Activated CD4-positive, alpha-beta T cell treated with anti-CD3 and anti-CD28 coated beads, Interleukin-2, amount 10 ng/mL, durations not matched to agents 7 days and 5 days (primary cell): Measurements from ENCODE around the gene ORAI1. TPM values are rescaled to one million over a fixed set of nuclear protein-coding genes. Genes with fewer than 3 reads are reported as not detected.

Experiments
- CTCF ChIA-PET: fragments of 350-600 bp; sonication (Branson Sonifier 250); formaldehyde crosslinking; loops from one replicate; lab custom pipeline; 2021; ENCODE audit warnings: antibody characterized with exemption; lab: Charles Lee
- POLR2A ChIA-PET: fragments of 350-600 bp; sonication (Branson Sonifier 250); formaldehyde crosslinking; loops from one replicate; lab custom pipeline; 2021; ENCODE audit warnings: antibody characterized with exemption; lab: Charles Lee
- DNase-seq: peaks from one replicate; pipeline ENCODE4 v3.0.0-alpha.2; 2020
- H3K27ac Mint-ChIP-seq: one replicate; pipeline ENCODE4 v1.8.0; 2021; ENCODE audit warnings: mild to moderate bottlenecking, moderate library complexity, mixed read lengths
- H3K27me3 Mint-ChIP-seq: one replicate; pipeline ENCODE4 v1.8.0; 2021; ENCODE audit warnings: mixed read lengths
- H3K36me3 Mint-ChIP-seq: one replicate; pipeline ENCODE4 v1.8.0; 2021; ENCODE audit warnings: low read depth, mixed read lengths
- H3K4me1 Mint-ChIP-seq: one replicate; pipeline ENCODE4 v1.8.0; 2021; ENCODE audit warnings: mixed read lengths
- H3K4me3 Mint-ChIP-seq: one replicate; pipeline ENCODE4 v1.8.0; 2021; ENCODE audit warnings: mild to moderate bottlenecking, moderate library complexity, mixed read lengths
- H3K9me3 Mint-ChIP-seq: one replicate; pipeline ENCODE4 v1.8.0; 2021; ENCODE audit warnings: mixed read lengths
- total RNA-seq, 2 experiments: library from RNA; stranded (reverse); gene quantifications; one replicate each; pipeline ENCODE4 v1.2.3, GENCODE V29; 2021

Gene ORAI1
- total RNA-seq: 10 to 100 TPM; 66.4 to 70.8 TPM

DNA sequence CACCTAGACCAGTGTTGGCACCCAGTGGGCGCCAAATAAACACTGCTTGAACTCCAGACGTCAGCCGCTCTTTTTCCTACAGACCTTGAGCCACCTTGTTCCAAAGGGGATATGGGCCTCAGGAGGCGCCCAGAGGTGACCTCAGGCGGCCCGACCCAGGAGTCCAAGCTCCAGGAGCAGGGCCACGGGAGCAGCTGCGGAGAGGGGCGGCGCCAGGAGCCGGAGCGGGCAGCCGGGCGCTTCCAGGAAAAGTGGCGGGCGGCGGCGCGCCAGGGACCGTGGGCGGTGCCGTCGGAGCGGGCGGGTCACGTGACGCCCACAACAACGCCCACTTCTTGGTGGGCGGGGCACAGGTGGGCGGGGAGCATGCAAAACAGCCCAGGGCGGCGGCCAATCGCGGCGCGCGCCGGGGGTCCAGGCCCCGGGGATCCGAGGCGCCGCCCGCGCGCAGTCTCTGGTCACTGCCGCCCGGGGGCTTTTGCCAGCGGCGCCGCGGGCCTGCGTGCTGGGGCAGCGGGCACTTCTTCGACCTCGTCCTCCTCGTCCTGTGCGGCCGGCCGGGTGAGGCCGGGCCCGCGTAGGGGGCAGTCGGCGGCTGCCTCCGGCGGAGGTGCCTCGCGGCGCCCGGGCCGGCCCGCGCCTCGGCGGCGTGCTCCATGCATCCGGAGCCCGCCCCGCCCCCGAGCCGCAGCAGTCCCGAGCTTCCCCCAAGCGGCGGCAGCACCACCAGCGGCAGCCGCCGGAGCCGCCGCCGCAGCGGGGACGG is at the start of gene ORAI1:
Gene ORAI1 (plus strand): TSS at position 444 of the 766 bp plus-strand sequence.
- Mint-ChIP-seq H3K9me3 (no peaks in the 10 kb centered on the region), H3K27ac (peak within 1 kb of the TSS; percentile 94), H3K4me1 (peaks cover 49% of the 10 kb centered on the region), H3K36me3 (peaks cover 38% of the 10 kb centered on the region), H3K4me3 (peak within 1 kb of the TSS; percentile 97), H3K27me3 (no peaks in the 10 kb centered on the region)
- CTCF ChIA-PET: interaction anchor here (0.8 to 2.8 kb wide), 17 partner anchors 9 to 161 kb away, joined by 3 to 16 read pairs (median 5); no protein-coding TSS in a partner anchor
- peak; percentile 96 for DNase-seq
- POLR2A ChIA-PET: interaction anchor here (0.6 to 0.9 kb wide), 5 partner anchors 9 to 152 kb away, joined by 3 to 7 read pairs (median 3); no protein-coding TSS in a partner anchor

GRCh38 chr12:121576851-121577391 is 49.4 kb upstream of the ORAI1 start:
- peaks cover 36% of the 10 kb centered on the region for H3K36me3 Mint-ChIP-seq
- ChIA-PET CTCF (interaction anchor here (1.0 to 1.8 kb wide), 5 partner anchors 21 to 217 kb away, joined by 3 to 6 read pairs (median 4); partner anchors contain the start of gene RHOF), POLR2A (no interaction called here)
- no peak for DNase-seq
- H3K27ac Mint-ChIP-seq: peak overlapping the region; percentile 66
- H3K27me3 Mint-ChIP-seq: no peaks in the 10 kb centered on the region
- peak overlapping the region; percentile 55 for H3K4me3 Mint-ChIP-seq
- peaks cover 26% of the 10 kb centered on the region for H3K4me1 Mint-ChIP-seq
- H3K9me3 Mint-ChIP-seq: no peaks in the 10 kb centered on the region

DNA sequence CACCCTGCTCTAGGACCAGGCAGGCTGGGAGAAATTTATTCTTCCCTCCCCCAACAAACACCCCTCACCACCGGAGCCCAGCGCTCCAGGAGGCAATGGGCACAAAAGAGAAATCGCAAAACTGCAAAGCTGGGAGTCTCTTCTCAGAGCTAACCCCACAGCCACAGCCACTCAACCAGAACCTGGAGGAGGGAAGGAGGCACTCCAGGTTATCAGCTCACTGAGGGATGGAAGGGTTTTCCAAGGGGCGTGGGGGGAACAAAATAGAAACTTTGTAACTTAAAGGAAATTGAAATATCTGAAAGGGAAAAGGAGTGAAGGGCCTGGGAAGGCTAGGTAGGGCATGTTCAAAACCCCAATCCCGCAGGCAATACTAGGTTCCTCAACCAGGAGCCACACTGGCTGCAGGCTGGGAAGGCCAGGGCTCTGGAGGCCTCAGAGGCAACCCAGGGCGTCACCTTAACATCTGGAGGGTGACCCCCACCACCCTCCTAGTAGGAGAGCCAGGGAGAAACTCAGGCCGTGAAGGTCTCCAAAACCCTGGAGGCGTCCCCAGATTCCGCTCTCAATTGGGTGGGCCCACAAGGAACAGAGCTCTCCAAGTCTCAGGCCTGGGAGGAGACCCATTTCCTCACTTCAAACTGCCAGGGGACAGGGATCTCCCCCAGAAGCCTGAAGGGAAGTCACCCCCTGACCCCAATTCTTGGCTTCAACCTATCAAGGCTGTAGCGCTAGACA is 48.7 kb upstream of the ORAI1 start:
- CTCF ChIA-PET: interaction anchor here (0.5 to 1.8 kb wide), 8 partner anchors 8 to 217 kb away, joined by 3 to 6 read pairs (median 4); partner anchors contain the start of gene RHOF
- peak overlapping the region; percentile 66 for H3K27ac Mint-ChIP-seq
- peaks cover 32% of the 10 kb centered on the region for H3K4me1 Mint-ChIP-seq
- H3K9me3 Mint-ChIP-seq: no peaks in the 10 kb centered on the region
- no peak for DNase-seq
- H3K4me3 Mint-ChIP-seq: peak overlapping the region; percentile 55
- H3K27me3 Mint-ChIP-seq: no peaks in the 10 kb centered on the region
- POLR2A ChIA-PET: interaction anchor here (0.5 kb wide), 1 partner anchor 39 kb away, joined by 3 read pairs; no protein-coding TSS in a partner anchor
- peaks cover 31% of the 10 kb centered on the region for H3K36me3 Mint-ChIP-seq

- no peaks in the 10 kb centered on the region for H3K27me3 Mint-ChIP-seq
- peak overlapping the region; percentile 99 for H3K4me3 Mint-ChIP-seq
- CTCF ChIA-PET: interaction anchor here (0.8 to 1.4 kb wide), 7 partner anchors 9 to 216 kb away, joined by 3 to 5 read pairs (median 3); no protein-coding TSS in a partner anchor
- POLR2A ChIA-PET: interaction anchor here (0.5 kb wide), 1 partner anchor 38 kb away, joined by 3 read pairs; no protein-coding TSS in a partner anchor
- H3K27ac Mint-ChIP-seq: peak overlapping the region; percentile 100
- peaks cover 29% of the 10 kb centered on the region for H3K36me3 Mint-ChIP-seq
- H3K9me3 Mint-ChIP-seq: no peaks in the 10 kb centered on the region
- H3K4me1 Mint-ChIP-seq: peaks cover 37% of the 10 kb centered on the region
- no peak for DNase-seq
Observed at GRCh38 chr12:121578230-121579189, 47.8 kb upstream of the ORAI1 start.

- H3K27me3 Mint-ChIP-seq: no peaks in the 10 kb centered on the region
- peak; percentile 38 for DNase-seq
- H3K9me3 Mint-ChIP-seq: no peaks in the 10 kb centered on the region
- ChIA-PET CTCF (interaction anchor here (0.7 to 1.4 kb wide), 7 partner anchors 8 to 216 kb away, joined by 3 to 5 read pairs (median 3); no protein-coding TSS in a partner anchor), POLR2A (no interaction called here)
- peaks cover 41% of the 10 kb centered on the region for H3K4me1 Mint-ChIP-seq
- peak overlapping the region; percentile 99 for H3K4me3 Mint-ChIP-seq
- peaks cover 23% of the 10 kb centered on the region for H3K36me3 Mint-ChIP-seq
- H3K27ac Mint-ChIP-seq: peak overlapping the region; percentile 100
Observed at GRCh38 chr12:121579190-121579791, 47.0 kb upstream of the ORAI1 start.

GRCh38 chr12:121579981-121580868 is 46.1 kb upstream of the ORAI1 start:
- Mint-ChIP-seq H3K4me3 (peak overlapping the region; percentile 99), H3K9me3 (no peaks in the 10 kb centered on the region), H3K4me1 (peaks cover 41% of the 10 kb centered on the region), H3K36me3 (peaks cover 18% of the 10 kb centered on the region), H3K27me3 (no peaks in the 10 kb centered on the region), H3K27ac (peak overlapping the region; percentile 100)
- POLR2A ChIA-PET: interaction anchor here (0.6 kb wide), 1 partner anchor 106 kb away, joined by 3 read pairs; no protein-coding TSS in a partner anchor
- peak; percentile 83 for DNase-seq
- CTCF ChIA-PET: interaction anchor here (0.6 to 1.4 kb wide), 8 partner anchors 8 to 232 kb away, joined by 3 to 5 read pairs (median 3); no protein-coding TSS in a partner anchor

DNA sequence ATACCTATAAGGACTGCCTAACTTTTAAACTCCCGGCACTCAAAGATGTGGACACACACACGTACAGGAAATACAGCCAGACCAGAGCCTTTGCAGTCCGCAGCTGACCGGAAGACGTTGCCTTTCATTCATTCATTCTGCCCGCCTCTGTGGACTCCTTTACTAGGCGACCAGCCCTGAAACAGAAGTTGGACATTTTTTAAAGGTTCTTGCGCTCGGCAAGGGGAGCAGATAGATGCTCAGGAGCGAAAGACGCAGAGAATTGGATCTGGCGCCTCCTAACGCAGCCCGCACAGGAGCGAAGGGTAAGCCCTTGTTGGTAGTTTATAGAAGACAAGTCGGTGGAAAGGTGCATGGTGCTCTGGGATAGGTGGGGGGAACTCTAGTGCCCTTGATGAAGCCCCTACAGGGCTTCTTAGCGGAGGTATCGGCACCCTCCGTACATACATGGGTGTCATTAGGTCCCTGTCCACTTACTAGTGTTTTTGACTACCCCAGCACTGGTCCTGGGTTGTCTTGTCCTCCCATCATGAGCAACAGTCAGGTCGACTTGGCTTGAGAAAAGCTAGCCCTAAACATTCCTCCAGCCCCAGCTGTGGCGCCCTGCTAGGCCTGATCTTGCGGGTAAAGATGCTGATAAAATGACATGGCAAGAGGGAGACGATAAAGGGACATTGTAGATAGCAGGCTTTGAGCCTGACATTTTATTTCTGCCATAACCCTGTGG is 45.2 kb upstream of the ORAI1 start, which contains the start of gene KDM2B:
Gene KDM2B (minus strand): TSS at position 65 of the 727 bp plus-strand sequence. CDS start 112 bp downstream, outside the sequence.
- Mint-ChIP-seq H3K4me3 (peak within 1 kb of the TSS; percentile 99), H3K27ac (peak within 1 kb of the TSS; percentile 100), H3K4me1 (peaks cover 46% of the 10 kb centered on the region), H3K36me3 (peaks cover 9% of the 10 kb centered on the region), H3K27me3 (no peaks in the 10 kb centered on the region), H3K9me3 (no peaks in the 10 kb centered on the region)
- POLR2A ChIA-PET: no interaction called here
- CTCF ChIA-PET: interaction anchor here (0.6 to 1.1 kb wide), 2 partner anchors 13 to 231 kb away, joined by 3 to 7 read pairs; no protein-coding TSS in a partner anchor
- peak; percentile 43 for DNase-seq

- Mint-ChIP-seq H3K9me3 (no peaks in the 10 kb centered on the region), H3K27me3 (no peaks in the 10 kb centered on the region), H3K4me1 (peaks cover 46% of the 10 kb centered on the region), H3K36me3 (peaks cover 9% of the 10 kb centered on the region), H3K27ac (peak overlapping the region; percentile 100), H3K4me3 (peak overlapping the region; percentile 99)
- POLR2A ChIA-PET: no interaction called here
- DNase-seq: no peak
- CTCF ChIA-PET: interaction anchor here (1.1 kb wide), 1 partner anchor 12 kb away, joined by 7 read pairs; no protein-coding TSS in a partner anchor
Observed at GRCh38 chr12:121581686-121582429, 44.5 kb upstream of the ORAI1 start.

DNA sequence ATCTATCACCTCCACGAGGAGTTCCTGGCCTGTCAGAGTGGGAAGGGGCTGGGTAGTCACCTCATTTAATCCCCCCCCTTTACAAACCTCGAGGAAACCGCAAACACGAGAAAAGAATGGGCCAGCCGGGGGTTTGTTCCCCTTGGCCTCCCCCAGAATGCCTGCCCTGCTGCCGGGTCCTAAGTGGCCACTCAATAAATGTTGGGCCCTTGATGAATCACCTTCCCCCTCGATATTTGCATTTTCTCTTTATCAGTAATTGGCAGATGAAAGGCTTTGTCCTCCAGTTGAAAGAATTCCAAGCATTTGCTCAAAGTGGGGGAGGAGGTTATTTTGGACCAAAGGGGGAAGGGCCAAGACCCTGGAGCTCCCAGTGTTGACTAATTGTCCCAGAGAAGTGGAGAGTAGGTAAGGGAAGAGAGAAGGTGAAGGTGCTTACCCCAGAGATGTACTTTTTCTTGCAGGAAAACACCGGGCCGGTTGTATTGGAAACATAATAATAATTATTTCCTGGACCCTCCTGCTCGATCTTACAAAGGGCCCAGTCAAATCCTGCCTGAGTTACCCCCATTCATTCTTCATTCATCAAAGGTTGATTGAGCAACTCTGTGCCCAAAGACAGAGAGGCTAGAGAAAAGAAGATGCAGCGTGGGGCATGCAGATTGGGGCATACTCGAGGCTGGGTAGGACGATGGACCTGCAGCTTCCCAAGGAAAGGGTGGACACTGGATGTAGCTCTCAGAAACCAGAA is 43.6 kb upstream of the ORAI1 start:
- Mint-ChIP-seq H3K36me3 (peaks cover 4% of the 10 kb centered on the region), H3K9me3 (no peaks in the 10 kb centered on the region), H3K4me3 (peak overlapping the region; percentile 99), H3K27ac (no peak overlapping the region), H3K27me3 (no peaks in the 10 kb centered on the region), H3K4me1 (peaks cover 40% of the 10 kb centered on the region)
- CTCF ChIA-PET: interaction anchor here (1.7 kb wide), 1 partner anchor 212 kb away, joined by 6 read pairs; no protein-coding TSS in a partner anchor
- DNase-seq: no peak
- POLR2A ChIA-PET: interaction anchor here (0.6 kb wide), 1 partner anchor 1382 kb away, joined by 3 read pairs; the partner anchor contains the start of gene RPLP0
